Left kidney (tissue), 2 donors: ENCODE measurements around the gene PRSS36. TPM values are rescaled to one million over a fixed set of nuclear protein-coding genes. Genes with fewer than 3 reads are reported as not detected.

Experiments used
- DNase-seq: peaks from one replicate; pipeline ENCODE4 v3.0.0-alpha.2; 2013
- polyA plus RNA-seq: library from polyadenylated mRNA; unstranded; fragments of 120-200 nt; gene quantifications from one replicate; pipeline ENCODE4 v1.2.1, GENCODE V29; 2013; ENCODE audit not compliant: insufficient read length

PRSS36 gene
- polyA plus RNA-seq, 1 donor, result 0.67 TPM

- no peak for DNase-seq
Observed at GRCh38 chr16:31127182-31127581, 22.7 kb downstream of the PRSS36 start.

- no peak for DNase-seq
Observed at GRCh38 chr16:31125844-31126243, 24.0 kb downstream of the PRSS36 start.

- no peak for DNase-seq
Observed at GRCh38 chr16:31120129-31120528, 29.7 kb downstream of the PRSS36 start.

- DNase-seq, result no peak
Observed at GRCh38 chr16:31118223-31119155, 31.4 kb downstream of the PRSS36 start.

GRCh38 chr16:31117384-31118222, 32.3 kb downstream of the PRSS36 start, which contains the start of gene KAT8:
Gene KAT8, plus strand, starts transcription at chr16:31117664. Its CDS starts 18 bp downstream, at chr16:31117682.
- DNase-seq, result peak; percentile 98

GRCh38 chr16:31114468-31114867, 35.4 kb downstream of the PRSS36 start:
- DNase-seq, result no peak

GRCh38 chr16:31113121-31114120, 36.4 kb downstream of the PRSS36 start:
- peak; percentile 22 for DNase-seq

GRCh38 chr16:31112711-31113110, 37.2 kb downstream of the PRSS36 start:
- DNase-seq, result no peak

GRCh38 chr16:31111881-31112466, 37.9 kb downstream of the PRSS36 start:
- DNase-seq, result no peak

GRCh38 chr16:31110106-31111034, 39.5 kb downstream of the PRSS36 start:
- DNase-seq, result no peak

GRCh38 chr16:31109622-31110021, 40.2 kb downstream of the PRSS36 start:
- DNase-seq, result no peak

GRCh38 chr16:31108794-31109558, 40.9 kb downstream of the PRSS36 start:
- no peak for DNase-seq

GRCh38 chr16:31108035-31108793, 41.7 kb downstream of the PRSS36 start, which contains the start of gene BCKDK:
Gene BCKDK, plus strand, starts transcription at chr16:31108386. Its CDS starts 838 bp downstream, at chr16:31109224.
- peak; percentile 53 for DNase-seq

GRCh38 chr16:31107465-31107867, 42.4 kb downstream of the PRSS36 start:
- DNase-seq, result no peak

- DNase-seq, result no peak
Observed at GRCh38 chr16:31106509-31107464, 43.1 kb downstream of the PRSS36 start.

- DNase-seq, result peak; percentile 53
Observed at GRCh38 chr16:31105677-31106213, 44.1 kb downstream of the PRSS36 start.
